ENCODE results near the gene CPE. TPM values are rescaled to one million over a fixed set of nuclear protein-coding genes. Genes with fewer than 3 reads are reported as not detected.

Gene CPE
- polyA plus RNA-seq, 6 donors from 2014 or later: not detected

- H3K27me3 Mint-ChIP-seq: peaks cover 7 to 18% (median 8%) of the 10 kb centered on the region in 3 donors
- ATAC-seq (ENCODE audit: low read depth in 2 of 2): no peak
- H3K27ac Mint-ChIP-seq: no peak overlapping the region
- no peak for DNase-seq
- no peak overlapping the region for H3K4me3 Mint-ChIP-seq
- peaks cover 0 to 2% (median 0%) of the 10 kb centered on the region in 3 donors for H3K4me1 Mint-ChIP-seq
- no peaks in the 10 kb centered on the region for H3K9me3 Mint-ChIP-seq
- H3K36me3 Mint-ChIP-seq: peaks cover 0 to 7% of the 10 kb centered on the region in 2 donors
These were observed 30.9 kb upstream of the CPE start for GRCh38 chr4:165347647-165348569.

GRCh38 chr4:165351359-165352130 lies 27.3 kb upstream of the CPE start:
- Mint-ChIP-seq H3K27ac (peak overlapping the region in 2 of 6 donors; percentile 20 to 59), H3K4me3 (no peak overlapping the region), H3K36me3 (peaks cover 0 to 7% of the 10 kb centered on the region in 2 donors), H3K9me3 (no peaks in the 10 kb centered on the region), H3K27me3 (peaks cover 11 to 27% (median 16%) of the 10 kb centered on the region in 3 donors), H3K4me1 (no peaks in the 10 kb centered on the region)
- ATAC-seq (ENCODE audit: low read depth in 2 of 2) (no peak), DNase-seq (no peak)

- Mint-ChIP-seq H3K36me3 (peaks cover under 1 to 2% of the 10 kb centered on the region in 2 donors), H3K27me3 (peaks cover 21 to 51% (median 47%) of the 10 kb centered on the region in 3 donors), H3K9me3 (no peaks in the 10 kb centered on the region), H3K27ac (no peak overlapping the region), H3K4me1 (no peaks in the 10 kb centered on the region), H3K4me3 (peak overlapping the region in 1 of 8 donors; percentile 17)
- no peak for ATAC-seq (ENCODE audit: low read depth in 2 of 2)
- DNase-seq: no peak
These were observed 22.9 kb upstream of the CPE start for GRCh38 chr4:165355900-165356300.

- Mint-ChIP-seq H3K4me3 (no peak overlapping the region), H3K27me3 (peaks cover 24 to 56% (median 47%) of the 10 kb centered on the region in 3 donors), H3K4me1 (peaks cover 0 to 6% (median 3%) of the 10 kb centered on the region in 3 donors), H3K9me3 (no peaks in the 10 kb centered on the region), H3K36me3 (peaks cover 0 to 7% of the 10 kb centered on the region in 2 donors), H3K27ac (no peak overlapping the region)
- DNase-seq (no peak), ATAC-seq (ENCODE audit: low read depth in 2 of 2) (no peak)
These were observed 19.3 kb upstream of the CPE start for GRCh38 chr4:165359506-165359905.

- Mint-ChIP-seq H3K9me3 (no peaks in the 10 kb centered on the region), H3K4me3 (no peak overlapping the region), H3K27ac (peak overlapping the region in 1 of 6 donors; percentile 28), H3K36me3 (peaks cover 0 to 7% of the 10 kb centered on the region in 2 donors), H3K27me3 (peaks cover 24 to 55% (median 46%) of the 10 kb centered on the region in 3 donors), H3K4me1 (peaks cover 0 to 6% (median 3%) of the 10 kb centered on the region in 3 donors)
- ATAC-seq (ENCODE audit: low read depth in 2 of 2): no peak
- no peak for DNase-seq
These were observed 18.6 kb upstream of the CPE start for GRCh38 chr4:165360041-165360695.

GRCh38 chr4:165360985-165361670 lies 17.7 kb upstream of the CPE start:
- Mint-ChIP-seq H3K36me3 (peaks cover 0 to 7% of the 10 kb centered on the region in 2 donors), H3K4me3 (no peak overlapping the region), H3K27me3 (peaks cover 24 to 48% (median 41%) of the 10 kb centered on the region in 3 donors), H3K4me1 (peaks cover 0 to 6% (median 3%) of the 10 kb centered on the region in 3 donors), H3K9me3 (no peaks in the 10 kb centered on the region), H3K27ac (no peak overlapping the region)
- ATAC-seq (ENCODE audit: low read depth in 2 of 2) (no peak), DNase-seq (no peak)

- Mint-ChIP-seq H3K4me1 (peaks cover 0 to 6% (median 3%) of the 10 kb centered on the region in 3 donors), H3K4me3 (no peak overlapping the region), H3K27ac (no peak overlapping the region), H3K9me3 (no peaks in the 10 kb centered on the region), H3K36me3 (peaks cover 0 to 7% of the 10 kb centered on the region in 2 donors), H3K27me3 (peaks cover 24 to 48% (median 41%) of the 10 kb centered on the region in 3 donors)
- ATAC-seq (ENCODE audit: low read depth in 2 of 2) (no peak), DNase-seq (no peak)
These were observed 17.0 kb upstream of the CPE start for GRCh38 chr4:165361810-165362209.

- H3K9me3 Mint-ChIP-seq: no peaks in the 10 kb centered on the region
- no peak for ATAC-seq (ENCODE audit: low read depth in 2 of 2)
- peaks cover 18 to 27% (median 26%) of the 10 kb centered on the region in 3 donors for H3K27me3 Mint-ChIP-seq
- no peak overlapping the region for H3K4me3 Mint-ChIP-seq
- peaks cover 0 to 7% of the 10 kb centered on the region in 2 donors for H3K36me3 Mint-ChIP-seq
- H3K4me1 Mint-ChIP-seq: peaks cover 0 to 6% (median 3%) of the 10 kb centered on the region in 3 donors
- H3K27ac Mint-ChIP-seq: no peak overlapping the region
- no peak for DNase-seq
These were observed 14.2 kb upstream of the CPE start for GRCh38 chr4:165364452-165365080.

- no peak for ATAC-seq (ENCODE audit: low read depth in 2 of 2)
- no peaks in the 10 kb centered on the region for H3K9me3 Mint-ChIP-seq
- peaks cover 0 to 6% (median 3%) of the 10 kb centered on the region in 3 donors for H3K4me1 Mint-ChIP-seq
These were observed 11.8 kb upstream of the CPE start for GRCh38 chr4:165367040-165367439.

GRCh38 chr4:165368114-165368513 lies 10.7 kb upstream of the CPE start:
- Mint-ChIP-seq H3K4me1 (peaks cover 0 to 1% (median 0%) of the 10 kb centered on the region in 3 donors), H3K27me3 (peaks cover 2 to 9% (median 3%) of the 10 kb centered on the region in 3 donors), H3K36me3 (no peaks in the 10 kb centered on the region), H3K4me3 (no peak overlapping the region), H3K9me3 (no peaks in the 10 kb centered on the region), H3K27ac (no peak overlapping the region)
- ATAC-seq (ENCODE audit: low read depth in 2 of 2): no peak
- no peak for DNase-seq

More at GRCh38 chr4:165367040-165367439, 11.8 kb upstream of the CPE start:
- no peak for DNase-seq
- Mint-ChIP-seq H3K4me3 (no peak overlapping the region), H3K27me3 (peaks cover 5 to 8% (median 6%) of the 10 kb centered on the region in 3 donors), H3K27ac (no peak overlapping the region), H3K36me3 (no peaks in the 10 kb centered on the region)

GRCh38 chr4:165368567-165368966 lies 10.2 kb upstream of the CPE start:
- ATAC-seq (ENCODE audit: low read depth in 2 of 2) (no peak), DNase-seq (no peak)
- Mint-ChIP-seq H3K27ac (no peak overlapping the region), H3K4me3 (no peak overlapping the region), H3K4me1 (no peaks in the 10 kb centered on the region), H3K27me3 (peaks cover 0 to 10% (median under 1%) of the 10 kb centered on the region in 3 donors), H3K36me3 (peaks cover 0 to under 1% of the 10 kb centered on the region in 2 donors), H3K9me3 (peaks cover 0 to 1% (median 0%) of the 10 kb centered on the region in 7 donors)

- DNase-seq (no peak), ATAC-seq (ENCODE audit: low read depth in 2 of 2) (no peak)
- H3K9me3 Mint-ChIP-seq: peaks cover 0 to 11% (median 4%) of the 10 kb centered on the region in 7 donors
- peaks cover 0 to 10% of the 10 kb centered on the region in 2 donors for H3K36me3 Mint-ChIP-seq
- H3K4me1 Mint-ChIP-seq: no peaks in the 10 kb centered on the region
- H3K27me3 Mint-ChIP-seq: peaks cover 4 to 20% (median 10%) of the 10 kb centered on the region in 3 donors
- H3K27ac Mint-ChIP-seq: no peak overlapping the region
- no peak overlapping the region for H3K4me3 Mint-ChIP-seq
These were observed 9.3 kb upstream of the CPE start for GRCh38 chr4:165369522-165369921.
